ENCODE measurements around the gene CIZ1.

Gene CIZ1

DNA sequence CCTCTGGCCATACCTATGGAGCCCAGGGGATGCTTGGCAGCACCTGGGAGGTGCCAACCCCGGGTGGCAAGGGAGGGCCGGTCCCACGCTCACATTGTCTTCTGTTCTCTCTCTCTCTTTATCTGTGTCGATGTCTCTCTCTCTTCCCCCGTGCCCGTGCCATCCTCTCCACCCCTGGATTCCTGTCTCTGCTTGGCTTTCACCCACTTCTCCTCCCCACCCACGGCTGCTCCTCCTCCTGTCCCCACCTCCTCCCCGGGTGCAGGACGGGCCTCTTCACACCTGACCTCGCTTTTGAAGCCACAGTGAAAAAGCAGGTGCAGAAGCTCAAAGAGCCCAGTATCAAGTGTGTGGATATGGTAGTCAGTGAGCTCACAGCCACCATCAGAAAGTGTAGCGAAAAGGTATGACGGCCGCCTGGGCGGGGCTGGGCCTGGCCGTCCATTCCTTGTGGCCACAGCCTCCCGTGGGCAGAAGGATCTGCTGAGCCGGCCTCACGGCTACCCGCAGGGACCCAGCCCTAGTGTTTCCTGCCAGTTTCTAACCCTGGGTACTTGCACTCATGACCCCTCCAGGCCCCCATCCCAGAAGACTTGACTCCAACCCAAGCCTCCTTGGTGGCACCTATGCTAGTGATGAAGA is 34.5 kb upstream of the CIZ1 start:
- no peak for DNase-seq (ENCODE audit: low read depth, low spot score)
- Histone ChIP-seq H3K27me3 (ENCODE audit: insufficient read depth, insufficient read length) (no peaks in the 10 kb centered on the region), H3K4me1 (ENCODE audit: insufficient read depth, insufficient read length) (peaks cover 7% of the 10 kb centered on the region), H3K9me3 (ENCODE audit: insufficient read depth, low read length) (no peaks in the 10 kb centered on the region), H3K4me3 (ENCODE audit: insufficient read length, low read depth) (no peak overlapping the region), H3K9ac (ENCODE audit: insufficient read length, low read depth) (no peak overlapping the region), H3K36me3 (ENCODE audit: insufficient read depth, insufficient read length, low read length) (peaks cover 48% of the 10 kb centered on the region)
- TF ChIP-seq YY1 (IDR thresholded peaks at IDR 0.05; ENCODE audit: insufficient read depth, insufficient read length) (no peak), ZNF274 (IDR thresholded peaks at IDR 0.05; ENCODE audit: low read depth, low read length) (no peak), SUZ12 (IDR thresholded peaks at IDR 0.05; ENCODE audit: extremely low read depth, insufficient read depth, insufficient read length) (no peak)

DNA sequence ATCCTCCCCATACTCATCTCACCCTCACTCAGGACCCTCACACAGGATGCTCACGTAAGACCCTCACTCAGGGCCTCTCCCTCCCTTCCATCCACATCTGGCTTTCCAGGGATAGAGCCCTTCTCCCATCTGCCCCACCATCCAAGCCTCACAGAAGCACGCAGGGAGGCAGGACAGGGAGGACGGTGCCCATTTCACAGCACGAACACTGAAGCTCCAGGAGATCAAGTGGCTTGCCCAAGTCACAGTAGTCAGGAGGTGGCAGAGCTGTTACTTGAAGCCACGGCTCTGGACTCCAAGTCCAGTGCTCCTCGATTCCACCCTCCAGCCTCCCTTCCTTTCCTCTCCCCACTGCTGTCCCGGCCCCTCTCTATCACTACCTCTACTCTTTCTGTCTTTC is 33.5 kb upstream of the CIZ1 start:
- H3K27me3 ChIP-seq (ENCODE audit: insufficient read depth, insufficient read length): no peaks in the 10 kb centered on the region
- peaks cover 7% of the 10 kb centered on the region for H3K4me1 ChIP-seq (ENCODE audit: insufficient read depth, insufficient read length)
- H3K9me3 ChIP-seq (ENCODE audit: insufficient read depth, low read length): no peaks in the 10 kb centered on the region
- H3K4me3 ChIP-seq (ENCODE audit: insufficient read length, low read depth): no peak overlapping the region
- DNase-seq (ENCODE audit: low read depth, low spot score): no peak
- H3K9ac ChIP-seq (ENCODE audit: insufficient read length, low read depth): peak overlapping the region; percentile 42
- H3K36me3 ChIP-seq (ENCODE audit: insufficient read depth, insufficient read length, low read length): peaks cover 56% of the 10 kb centered on the region
- no peak for TF ChIP-seq ZNF274 (IDR thresholded peaks at IDR 0.05; ENCODE audit: low read depth, low read length)
- no peak for TF ChIP-seq SUZ12 (IDR thresholded peaks at IDR 0.05; ENCODE audit: extremely low read depth, insufficient read depth, insufficient read length)
- no peak for TF ChIP-seq YY1 (IDR thresholded peaks at IDR 0.05; ENCODE audit: insufficient read depth, insufficient read length)

DNA sequence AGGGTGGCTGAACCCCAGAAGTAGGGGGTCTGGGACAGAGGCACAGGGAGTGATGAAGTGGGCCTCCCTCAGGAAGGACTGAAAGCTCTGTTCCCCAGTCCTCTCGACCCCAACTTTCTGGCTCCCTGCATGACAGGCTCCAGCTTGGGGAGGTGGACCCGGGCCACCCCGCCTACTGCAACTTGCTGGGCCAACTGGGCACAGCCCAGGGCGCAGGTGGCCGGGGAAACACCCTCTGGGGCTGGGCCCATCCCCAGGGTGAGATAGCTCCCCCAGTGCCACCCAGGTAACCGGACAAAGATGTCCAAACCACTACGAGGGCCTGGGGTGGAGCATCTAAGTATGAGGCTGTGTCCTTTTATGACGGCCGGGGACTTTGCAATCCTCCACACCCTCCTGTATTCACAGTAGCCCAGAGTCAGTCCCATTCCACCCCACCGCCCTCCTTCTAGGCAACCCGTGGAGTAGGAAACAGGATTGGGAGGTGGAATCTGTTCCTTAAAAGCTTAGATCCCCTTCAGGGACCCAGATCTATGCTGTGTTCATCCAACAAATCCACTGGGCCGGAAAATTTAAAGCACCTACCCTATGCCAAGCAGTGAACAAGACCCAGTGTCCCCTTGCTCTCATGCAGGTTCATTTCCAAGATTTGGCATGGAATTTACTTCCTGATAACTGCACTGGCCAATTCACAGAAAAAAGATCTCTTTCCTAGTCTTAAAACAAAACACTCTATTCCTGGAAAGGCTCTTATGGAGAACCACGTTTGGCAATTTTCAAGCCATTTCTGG is 31.7 kb upstream of the CIZ1 start:
- Histone ChIP-seq H3K9me3 (ENCODE audit: insufficient read depth, low read length) (no peaks in the 10 kb centered on the region), H3K27me3 (ENCODE audit: insufficient read depth, insufficient read length) (no peaks in the 10 kb centered on the region), H3K9ac (ENCODE audit: insufficient read length, low read depth) (no peak overlapping the region), H3K4me3 (ENCODE audit: insufficient read length, low read depth) (no peak overlapping the region), H3K36me3 (ENCODE audit: insufficient read depth, insufficient read length, low read length) (peaks cover 73% of the 10 kb centered on the region), H3K4me1 (ENCODE audit: insufficient read depth, insufficient read length) (peaks cover 12% of the 10 kb centered on the region)
- DNase-seq (ENCODE audit: low read depth, low spot score): no peak
- TF ChIP-seq YY1 (IDR thresholded peaks at IDR 0.05; ENCODE audit: insufficient read depth, insufficient read length) (no peak), SUZ12 (IDR thresholded peaks at IDR 0.05; ENCODE audit: extremely low read depth, insufficient read depth, insufficient read length) (no peak)

DNA sequence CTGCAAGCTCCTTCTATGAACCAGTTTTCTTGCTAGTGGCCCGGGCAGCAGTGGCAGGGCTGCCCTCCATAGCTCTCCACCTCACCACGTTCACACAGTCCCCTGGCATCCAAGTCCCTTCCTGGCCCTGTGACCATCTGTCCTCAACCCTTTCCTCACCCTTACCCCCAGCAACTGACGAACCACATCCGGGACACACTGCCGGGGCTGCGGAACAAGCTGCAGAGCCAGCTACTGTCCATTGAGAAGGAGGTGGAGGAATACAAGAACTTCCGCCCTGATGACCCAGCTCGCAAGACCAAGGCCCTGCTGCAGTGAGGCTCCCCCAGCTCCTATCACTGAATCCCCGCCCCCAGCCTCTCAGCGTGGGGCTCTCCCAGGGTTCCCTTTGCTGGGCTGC is 30.7 kb upstream of the CIZ1 start:
- TF ChIP-seq ZNF274 (IDR thresholded peaks at IDR 0.05; ENCODE audit: low read depth, low read length) (no peak), YY1 (IDR thresholded peaks at IDR 0.05; ENCODE audit: insufficient read depth, insufficient read length) (no peak), SUZ12 (IDR thresholded peaks at IDR 0.05; ENCODE audit: extremely low read depth, insufficient read depth, insufficient read length) (no peak)
- Histone ChIP-seq H3K27me3 (ENCODE audit: insufficient read depth, insufficient read length) (no peaks in the 10 kb centered on the region), H3K4me1 (ENCODE audit: insufficient read depth, insufficient read length) (peaks cover 13% of the 10 kb centered on the region), H3K9me3 (ENCODE audit: insufficient read depth, low read length) (no peaks in the 10 kb centered on the region), H3K9ac (ENCODE audit: insufficient read length, low read depth) (no peak overlapping the region), H3K4me3 (ENCODE audit: insufficient read length, low read depth) (no peak overlapping the region), H3K36me3 (ENCODE audit: insufficient read depth, insufficient read length, low read length) (peaks cover 75% of the 10 kb centered on the region)
- DNase-seq (ENCODE audit: low read depth, low spot score): no peak

GRCh38 chr9:128219831-128220230 is 28.5 kb upstream of the CIZ1 start:
- Histone ChIP-seq H3K9me3 (ENCODE audit: insufficient read depth, low read length) (no peaks in the 10 kb centered on the region), H3K4me1 (ENCODE audit: insufficient read depth, insufficient read length) (peaks cover 20% of the 10 kb centered on the region), H3K36me3 (ENCODE audit: insufficient read depth, insufficient read length, low read length) (peaks cover 59% of the 10 kb centered on the region), H3K4me3 (ENCODE audit: insufficient read length, low read depth) (no peak overlapping the region), H3K27me3 (ENCODE audit: insufficient read depth, insufficient read length) (no peaks in the 10 kb centered on the region), H3K9ac (ENCODE audit: insufficient read length, low read depth) (no peak overlapping the region)
- TF ChIP-seq ZNF274 (IDR thresholded peaks at IDR 0.05; ENCODE audit: low read depth, low read length): no peak
- TF ChIP-seq SUZ12 (IDR thresholded peaks at IDR 0.05; ENCODE audit: extremely low read depth, insufficient read depth, insufficient read length): no peak
- no peak for TF ChIP-seq YY1 (IDR thresholded peaks at IDR 0.05; ENCODE audit: insufficient read depth, insufficient read length)
- DNase-seq (ENCODE audit: low read depth, low spot score): no peak

- no peak overlapping the region for H3K9ac ChIP-seq (ENCODE audit: insufficient read length, low read depth)
- no peak overlapping the region for H3K4me3 ChIP-seq (ENCODE audit: insufficient read length, low read depth)
- peaks cover 23% of the 10 kb centered on the region for H3K4me1 ChIP-seq (ENCODE audit: insufficient read depth, insufficient read length)
- peaks cover 59% of the 10 kb centered on the region for H3K36me3 ChIP-seq (ENCODE audit: insufficient read depth, insufficient read length, low read length)
- H3K27me3 ChIP-seq (ENCODE audit: insufficient read depth, insufficient read length): no peaks in the 10 kb centered on the region
- DNase-seq (ENCODE audit: low read depth, low spot score): peak; percentile 86
- TF ChIP-seq YY1 (IDR thresholded peaks at IDR 0.05; ENCODE audit: insufficient read depth, insufficient read length): no peak
- no peaks in the 10 kb centered on the region for H3K9me3 ChIP-seq (ENCODE audit: insufficient read depth, low read length)
These were observed 27.4 kb upstream of the CIZ1 start for GRCh38 chr9:128218518-128219389.

GRCh38 chr9:128218172-128218517 is 26.8 kb upstream of the CIZ1 start:
- no peak for TF ChIP-seq ZNF274 (IDR thresholded peaks at IDR 0.05; ENCODE audit: low read depth, low read length)
- TF ChIP-seq SUZ12 (IDR thresholded peaks at IDR 0.05; ENCODE audit: extremely low read depth, insufficient read depth, insufficient read length): no peak
- no peak for TF ChIP-seq YY1 (IDR thresholded peaks at IDR 0.05; ENCODE audit: insufficient read depth, insufficient read length)
- Histone ChIP-seq H3K9me3 (ENCODE audit: insufficient read depth, low read length) (no peaks in the 10 kb centered on the region), H3K27me3 (ENCODE audit: insufficient read depth, insufficient read length) (no peaks in the 10 kb centered on the region), H3K9ac (ENCODE audit: insufficient read length, low read depth) (no peak overlapping the region), H3K4me1 (ENCODE audit: insufficient read depth, insufficient read length) (peaks cover 26% of the 10 kb centered on the region), H3K4me3 (ENCODE audit: insufficient read length, low read depth) (no peak overlapping the region), H3K36me3 (ENCODE audit: insufficient read depth, insufficient read length, low read length) (peaks cover 54% of the 10 kb centered on the region)
- DNase-seq (ENCODE audit: low read depth, low spot score): no peak
